PC-9 (cell line): ENCODE results near the gene ATOH8. TPM values are rescaled to one million over a fixed set of nuclear protein-coding genes. Genes with fewer than 3 reads are reported as not detected.

Source experiments
- BruUV-seq: library from RNA; stranded (reverse); fragments of 400-500 nt; replicated peaks from 2 replicates; lab custom pipeline; 2021; lab: Mats Ljungman, UMichigan
- CTCF ChIA-PET: fragments of 300-600 bp; sonication (Branson Sonifier 250); formaldehyde crosslinking; loops from one replicate; lab custom pipeline; 2022; ENCODE audit warnings: antibody characterized with exemption; lab: Charles Lee
- POLR2A ChIA-PET: fragments of 300-600 bp; sonication (Branson Sonifier 250); formaldehyde crosslinking; loops from one replicate; lab custom pipeline; 2022; ENCODE audit warnings: antibody characterized with exemption; ENCODE audit not compliant: unreplicated experiment; lab: Charles Lee
- DNase-seq, 2 experiments: peaks; one replicate each; pipeline versions ENCODE4 v3.0.0 to v3.0.0-alpha.2; 2015 to 2022; ENCODE audit warnings: mixed read lengths in 1 of 2
- H2AFZ ChIP-seq: fragments of 200-600 bp; sonication (generic); 2 replicates; pipeline ENCODE4 v1.8.1; 2017; ENCODE audit warnings: antibody characterized with exemption
- H3F3A ChIP-seq: fragments of 200-600 bp; sonication (generic); 2 replicates; pipeline ENCODE4 v1.8.1; 2017; ENCODE audit warnings: antibody characterized with exemption, mild to moderate bottlenecking, low read depth; ENCODE audit not compliant: insufficient read depth
- H3K27ac ChIP-seq: fragments of 200-600 bp; sonication (generic); 2 replicates; pipeline ENCODE4 v1.6.1; 2016; ENCODE audit warnings: mixed run types
- H3K27me3 ChIP-seq: fragments of 200-600 bp; sonication (generic); 2 replicates; pipeline ENCODE4 v1.6.1; 2016; ENCODE audit warnings: low read depth, mixed run types; ENCODE audit not compliant: insufficient read depth
- H3K36me3 ChIP-seq: fragments of 200-600 bp; sonication (generic); 2 replicates; pipeline ENCODE4 v1.6.1; 2016; ENCODE audit warnings: low read depth, mixed run types
- H3K4me1 ChIP-seq: fragments of 200-600 bp; sonication (generic); replicated peaks from 2 replicates; pipeline ENCODE4 v1.6.1; 2016; ENCODE audit warnings: mixed run types; ENCODE audit not compliant: insufficient read depth
- H3K4me2 ChIP-seq: fragments of 200-600 bp; sonication (generic); 2 replicates; pipeline ENCODE4 v1.6.1; 2017; ENCODE audit warnings: mixed run types
- H3K4me3 ChIP-seq: fragments of 200-600 bp; sonication (generic); 2 replicates; pipeline ENCODE4 v1.6.1; 2016; ENCODE audit warnings: mixed run types
- H3K79me2 ChIP-seq: fragments of 200-600 bp; sonication (generic); 2 replicates; pipeline ENCODE4 v1.6.1; 2017; ENCODE audit warnings: low read depth, mixed run types
- H3K9me2 ChIP-seq: fragments of 200-600 bp; sonication (generic); 2 replicates; pipeline ENCODE4 v1.8.1; 2017; ENCODE audit warnings: mild to moderate bottlenecking; ENCODE audit not compliant: insufficient read depth
- H3K9me3 ChIP-seq: fragments of 200-600 bp; sonication (generic); 2 replicates; pipeline ENCODE4 v1.8.1; 2016; ENCODE audit warnings: low read depth; ENCODE audit not compliant: insufficient read depth
- H4K20me1 ChIP-seq: fragments of 200-600 bp; sonication (generic); 2 replicates; pipeline ENCODE4 v1.8.1; 2017; ENCODE audit not compliant: insufficient read depth
- CTCF ChIP-seq: fragments of 200-600 bp; sonication (generic); conservative IDR thresholded peaks from 2 replicates; pipeline ENCODE4 v1.6.1; 2017; ENCODE audit warnings: mixed run types, antibody characterized with exemption, mild to moderate bottlenecking, moderate library complexity
- EZH2 ChIP-seq: fragments of 200-600 bp; sonication (generic); IDR thresholded peaks from 2 replicates; pipeline ENCODE4 v1.8.0; 2017; ENCODE audit warnings: antibody characterized with exemption, low read depth
- intact Hi-C: fragments of 100-400 bp; cut with micrococcal nuclease; formaldehyde crosslinking; loops from one replicate; pipeline ENCODE4 v1.10.0; 2022; ENCODE audit not compliant: unreplicated experiment
- total RNA-seq: library from RNA; stranded (reverse); gene quantifications from 2 replicates; pipeline ENCODE4 v1.2.3, GENCODE V29; 2021

Gene ATOH8
- total RNA-seq, 1 experiment from 2014 or later = not detected

GRCh38 chr2:85784474-85784986 is 30.7 kb downstream of the ATOH8 start:
- POLR2A ChIA-PET = no interaction called here
- no peak for DNase-seq
- Histone ChIP-seq H3F3A (no peaks in the 10 kb centered on the region), H3K4me2 (no peak overlapping the region), H4K20me1 (no peaks in the 10 kb centered on the region), H3K9me2 (no peaks in the 10 kb centered on the region), H2AFZ (no peak overlapping the region), H3K9me3 (no peaks in the 10 kb centered on the region), H3K4me1 (no peaks in the 10 kb centered on the region), H3K27me3 (no peaks in the 10 kb centered on the region), H3K36me3 (no peaks in the 10 kb centered on the region), H3K79me2 (no peaks in the 10 kb centered on the region), H3K4me3 (no peak overlapping the region), H3K27ac (no peak overlapping the region)
- intact Hi-C loops = no loop called here
- TF ChIP-seq EZH2 = no peak
- TF ChIP-seq CTCF = no peak
- CTCF ChIA-PET = no interaction called here
- no TSS peak for BruUV-seq

DNA sequence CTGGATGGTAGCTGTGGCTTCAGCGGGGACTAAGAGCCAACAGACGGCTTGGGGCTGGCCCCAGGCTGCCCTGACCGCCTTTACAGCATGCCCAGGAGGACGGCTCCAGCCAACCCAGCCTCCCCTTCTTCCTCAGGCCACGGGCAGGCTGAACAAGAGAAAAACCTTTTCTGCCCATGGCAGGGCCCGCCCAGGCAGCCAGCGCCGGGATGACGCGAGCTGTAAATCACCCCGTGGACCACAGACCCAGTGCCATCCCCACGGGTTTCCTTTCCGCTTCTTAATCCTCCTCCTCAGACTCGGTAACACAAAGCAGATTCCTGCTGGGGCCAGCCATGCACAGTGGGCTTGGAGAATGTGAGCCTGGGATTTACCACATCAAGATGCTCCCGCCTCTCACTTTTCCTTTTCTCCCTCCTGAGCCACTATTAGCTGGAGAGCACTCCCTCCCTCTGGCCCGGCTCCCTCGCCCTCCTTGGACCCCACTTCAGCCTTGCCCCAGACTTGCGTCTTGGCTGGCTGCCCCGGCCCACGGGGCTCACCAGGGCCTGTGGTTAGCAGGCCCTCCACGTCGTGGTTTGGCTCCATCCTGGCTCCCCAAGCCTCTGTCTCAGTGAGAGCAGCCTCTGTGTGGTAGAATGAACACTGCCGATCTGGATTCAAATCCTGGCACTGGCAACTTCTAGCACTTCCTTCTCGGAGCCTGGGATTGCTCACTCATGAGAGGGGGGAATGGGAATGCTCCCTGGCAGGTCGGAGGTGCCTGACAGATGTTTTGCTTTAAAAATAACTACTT is 31.4 kb downstream of the ATOH8 start:
- BruUV-seq = no TSS peak
- intact Hi-C loops = no loop called here
- TF ChIP-seq EZH2 (no peak), CTCF (no peak)
- POLR2A ChIA-PET = no interaction called here
- H3K4me2 ChIP-seq = no peak overlapping the region
- no peak for DNase-seq
- H3F3A ChIP-seq = no peaks in the 10 kb centered on the region
- H2AFZ ChIP-seq = no peak overlapping the region
- H3K79me2 ChIP-seq = no peaks in the 10 kb centered on the region
- H4K20me1 ChIP-seq = no peaks in the 10 kb centered on the region
- no peaks in the 10 kb centered on the region for H3K27me3 ChIP-seq
- H3K36me3 ChIP-seq = no peaks in the 10 kb centered on the region
- CTCF ChIA-PET = no interaction called here
- no peak overlapping the region for H3K4me3 ChIP-seq
- no peak overlapping the region for H3K27ac ChIP-seq
- no peaks in the 10 kb centered on the region for H3K9me2 ChIP-seq
- no peaks in the 10 kb centered on the region for H3K4me1 ChIP-seq
- no peaks in the 10 kb centered on the region for H3K9me3 ChIP-seq

DNA sequence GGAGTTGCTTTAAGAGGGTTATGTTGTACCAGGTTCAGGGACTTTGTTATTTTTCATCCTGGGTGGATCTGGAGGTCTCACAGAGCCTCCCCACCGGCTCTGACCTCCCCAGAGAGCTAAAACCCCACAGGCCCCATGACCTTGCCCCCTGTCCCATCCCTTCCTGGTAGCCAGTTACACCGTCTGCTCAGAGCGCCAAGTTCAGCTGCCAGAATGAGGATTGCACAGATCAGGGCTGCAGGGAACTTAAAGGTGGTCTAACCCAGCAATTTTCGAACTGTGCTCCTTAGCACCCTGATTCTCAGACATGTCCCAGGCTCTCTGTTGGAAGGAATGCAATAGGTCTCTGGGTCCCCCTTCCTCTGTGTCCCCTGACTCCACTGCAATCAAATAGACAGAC is 32.1 kb downstream of the ATOH8 start:
- no peak overlapping the region for H3K4me2 ChIP-seq
- no peaks in the 10 kb centered on the region for H4K20me1 ChIP-seq
- no peak overlapping the region for H2AFZ ChIP-seq
- no peaks in the 10 kb centered on the region for H3K27me3 ChIP-seq
- no peak overlapping the region for H3K27ac ChIP-seq
- intact Hi-C loops = no loop called here
- ChIA-PET POLR2A (no interaction called here), CTCF (no interaction called here)
- H3K4me1 ChIP-seq = no peaks in the 10 kb centered on the region
- no peaks in the 10 kb centered on the region for H3K9me3 ChIP-seq
- no TSS peak for BruUV-seq
- no peaks in the 10 kb centered on the region for H3F3A ChIP-seq
- no peaks in the 10 kb centered on the region for H3K9me2 ChIP-seq
- H3K4me3 ChIP-seq = no peak overlapping the region
- H3K79me2 ChIP-seq = no peaks in the 10 kb centered on the region
- H3K36me3 ChIP-seq = no peaks in the 10 kb centered on the region
- TF ChIP-seq CTCF (no peak), EZH2 (no peak)
- no peak for DNase-seq
